Spinal cord (tissue), 10 donors: Measurements from ENCODE around the gene STXBP6. TPM values are rescaled to one million over a fixed set of nuclear protein-coding genes. Genes with fewer than 3 reads are reported as not detected.

Experiments
- DNase-seq, 6 donors: peaks; one replicate each; pipeline versions ENCODE4 v3.0.0 to v3.0.0-alpha.2; 2013 to 2015; ENCODE audit warnings: low spot score in 6 of 6, low read depth in 4 of 6
- H3K27ac ChIP-seq: one replicate; pipeline ENCODE4 v1.5.1; 2013; ENCODE audit warnings: low read depth, low read length, control low read depth
- H3K27me3 ChIP-seq: one replicate; pipeline ENCODE4 v1.6.1; 2013; ENCODE audit warnings: low read length; ENCODE audit not compliant: control insufficient read depth, insufficient read depth
- H3K36me3 ChIP-seq: one replicate; pipeline ENCODE4 v1.6.1; 2013; ENCODE audit warnings: low read length; ENCODE audit not compliant: control insufficient read depth, insufficient read depth
- H3K4me1 ChIP-seq: one replicate; pipeline ENCODE4 v1.6.1; 2013; ENCODE audit warnings: low read length; ENCODE audit not compliant: control insufficient read depth, insufficient read depth
- H3K4me3 ChIP-seq: one replicate; pipeline ENCODE4 v1.5.1; 2013; ENCODE audit warnings: low read depth, low read length, control low read depth
- H3K9me3 ChIP-seq: one replicate; pipeline ENCODE4 v1.6.1; 2013; ENCODE audit warnings: low read length; ENCODE audit not compliant: control insufficient read depth, insufficient read depth
- WGBS: methylation state at CpG from one replicate; pipeline ENCODE4 v1.1.5; 2013; ENCODE audit warnings: missing lambda C conversion rate; ENCODE audit not compliant: insufficient coverage; 5-methylcytosine and 5-hydroxymethylcytosine counted together
- long read RNA-seq, 4 donors: transcript quantifications; one replicate each; lab custom pipeline, GENCODE V29; 2026
- polyA plus RNA-seq, 2 donors: library from polyadenylated mRNA; unstranded; fragments of 120-200 nt; gene quantifications; one replicate each; pipeline ENCODE4 v1.2.1, GENCODE V29; 2013; ENCODE audit not compliant: insufficient read length in 2 of 2
- total RNA-seq, 2 donors: library from RNA; depleted of rRNA in 1 of 2; stranded (reverse); fragments of 120-200 nt in 1 of 2; fragments of >200 nt in 1 of 2; gene quantifications; one replicate each; pipeline versions ENCODE4 v1.2.3 to v1.2.4, GENCODE V29; 2013 to 2014
- donor health status: healthy.

STXBP6 gene
- total RNA-seq (10 to 100 TPM; 42.9 to 49.3 TPM), polyA plus RNA-seq (10 to 100 TPM; 24.5 to 30.9 TPM)
- long read RNA-seq, donor 1, full-length matches to known transcripts: 13 of 13 reads
- long read RNA-seq, donor 1, partial matches to known transcripts: 0 of 13 reads
- long read RNA-seq, donor 1, other reads (novel, unspliced or antisense): 0 of 13 reads
- long read RNA-seq, donor 2, full-length matches to known transcripts: 2 of 2 reads
- long read RNA-seq, donor 2, partial matches to known transcripts: 0 of 2 reads
- long read RNA-seq, donor 2, other reads (novel, unspliced or antisense): 0 of 2 reads
- long read RNA-seq, donor 3, full-length matches to known transcripts: 11 of 11 reads
- long read RNA-seq, donor 3, partial matches to known transcripts: 0 of 11 reads
- long read RNA-seq, donor 3, other reads (novel, unspliced or antisense): 0 of 11 reads
- long read RNA-seq, donor 4, full-length matches to known transcripts: 21 of 21 reads
- long read RNA-seq, donor 4, partial matches to known transcripts: 0 of 21 reads
- long read RNA-seq, donor 4, other reads (novel, unspliced or antisense): 0 of 21 reads

DNA sequence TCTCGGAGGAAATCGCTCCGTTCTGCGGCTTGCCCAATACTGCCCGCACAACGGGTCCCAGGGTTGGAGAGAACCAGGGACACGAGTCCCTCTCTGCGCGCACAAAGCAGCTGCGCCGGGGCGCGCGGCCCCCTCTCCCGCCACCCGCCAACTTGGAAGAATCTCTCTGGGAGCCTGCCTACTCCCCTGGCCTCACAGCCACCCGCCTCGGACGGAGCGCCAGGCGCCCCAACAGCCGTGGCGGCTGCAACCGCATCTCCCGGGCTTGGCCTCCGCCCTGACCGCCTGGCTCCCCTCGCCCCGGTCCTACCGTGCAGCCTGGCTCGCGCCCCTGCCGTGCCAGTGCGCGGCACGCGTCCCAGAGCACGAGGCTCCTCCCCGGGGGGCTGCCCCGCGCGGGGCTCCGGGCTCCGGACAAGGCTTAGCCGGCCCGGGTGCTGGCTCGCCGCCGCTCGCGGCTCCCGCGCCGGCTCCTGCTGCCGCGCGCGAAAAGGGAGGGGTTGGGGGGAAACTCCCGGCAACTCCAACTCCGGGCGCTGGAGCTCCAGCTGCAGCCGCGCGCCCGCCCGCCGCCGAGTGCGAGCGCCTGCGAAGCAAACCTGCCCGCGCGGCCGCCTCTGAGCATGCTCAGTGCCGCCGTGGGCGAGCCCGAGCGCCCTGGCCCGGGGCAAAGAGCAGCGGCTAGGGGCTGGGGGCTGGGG, at the start of gene STXBP6:
STXBP6 (minus strand) TSS at position 580 of the 701 bp plus-strand sequence. CDS start 75,329 bp downstream, outside the sequence.
- DNase-seq: peak in 5 of 6 donors; percentile 31 to 90 (median 57)
- H3K4me1 ChIP-seq: peaks cover 12% of the 10 kb centered on the region

DNA sequence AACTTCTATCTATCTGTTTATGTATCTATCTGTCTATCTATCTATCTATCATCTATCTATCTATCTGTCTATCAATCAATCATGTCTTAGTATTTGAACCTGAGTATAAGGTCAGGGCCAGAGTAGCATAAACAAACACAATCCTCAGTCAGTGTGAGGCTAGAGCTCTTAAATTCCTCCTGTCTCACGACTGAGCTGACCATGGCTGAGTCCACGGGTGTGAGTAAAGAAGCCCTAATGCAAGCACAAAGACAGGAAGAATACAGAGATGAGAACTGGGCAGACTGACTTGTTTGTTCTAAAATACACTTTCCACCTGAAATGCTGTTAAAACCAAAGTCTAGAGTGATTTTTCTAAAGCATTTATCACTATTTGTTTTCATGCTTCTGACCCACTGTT, 47.2 kb upstream of the STXBP6 start:
- Histone ChIP-seq H3K4me3 (no peak overlapping the region), H3K27me3 (no peaks in the 10 kb centered on the region), H3K36me3 (no peaks in the 10 kb centered on the region), H3K4me1 (no peaks in the 10 kb centered on the region), H3K27ac (no peak overlapping the region), H3K9me3 (no peaks in the 10 kb centered on the region)
- WGBS: 56% methylated on average over 2 of the region's 2 CpGs
- no peak for DNase-seq

More for the DNA sequence above, at the start of gene STXBP6:
- Histone ChIP-seq H3K36me3 (no peaks in the 10 kb centered on the region), H3K9me3 (no peaks in the 10 kb centered on the region), H3K27ac (peak within 1 kb of the TSS; percentile 74), H3K4me3 (peak within 1 kb of the TSS; percentile 63), H3K27me3 (peaks cover 27% of the 10 kb centered on the region)
- WGBS: 0% methylated on average over 82 of the region's 82 CpGs

DNA sequence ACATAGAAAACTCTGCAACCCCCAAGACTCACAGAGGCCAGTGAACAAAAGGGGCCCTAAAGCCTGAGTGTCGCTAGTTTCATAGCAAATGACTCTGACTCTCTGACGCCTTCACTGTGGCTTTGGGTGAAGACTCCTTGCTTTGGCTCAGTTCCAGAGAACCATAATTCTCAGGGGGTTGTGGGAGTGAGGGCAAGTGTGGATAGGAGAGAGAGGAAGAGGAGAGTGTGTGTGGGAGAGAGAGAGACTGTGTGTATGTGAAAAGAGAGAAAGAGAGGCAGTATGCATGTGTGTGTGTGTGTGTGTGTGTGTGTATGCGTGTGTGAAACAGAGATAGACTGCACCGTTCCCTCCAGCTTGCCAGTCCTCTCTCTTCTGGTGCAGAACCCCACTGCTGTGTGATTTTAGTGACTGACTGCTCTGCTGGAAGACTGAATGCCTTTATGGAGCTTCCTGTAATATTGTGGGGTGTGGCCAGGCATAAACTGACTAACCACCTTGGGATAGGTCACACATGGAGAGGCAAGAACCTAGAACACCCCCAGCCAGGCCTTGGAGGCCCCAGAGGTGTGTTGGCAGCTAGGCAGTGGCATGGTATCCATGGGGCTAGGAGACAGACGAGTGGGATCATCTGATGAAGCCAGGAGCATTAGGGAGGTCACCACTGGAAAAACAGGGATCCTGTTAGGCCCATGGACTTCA, 45.9 kb upstream of the STXBP6 start:
- H3K27ac ChIP-seq: no peak overlapping the region
- H3K4me1 ChIP-seq: no peaks in the 10 kb centered on the region
- no peaks in the 10 kb centered on the region for H3K9me3 ChIP-seq
- H3K36me3 ChIP-seq: no peaks in the 10 kb centered on the region
- 71% methylated on average over 5 of the region's 5 CpGs for WGBS
- no peak overlapping the region for H3K4me3 ChIP-seq
- H3K27me3 ChIP-seq: no peaks in the 10 kb centered on the region
- DNase-seq: peak in 2 of 6 donors; percentile 4 to 25

DNA sequence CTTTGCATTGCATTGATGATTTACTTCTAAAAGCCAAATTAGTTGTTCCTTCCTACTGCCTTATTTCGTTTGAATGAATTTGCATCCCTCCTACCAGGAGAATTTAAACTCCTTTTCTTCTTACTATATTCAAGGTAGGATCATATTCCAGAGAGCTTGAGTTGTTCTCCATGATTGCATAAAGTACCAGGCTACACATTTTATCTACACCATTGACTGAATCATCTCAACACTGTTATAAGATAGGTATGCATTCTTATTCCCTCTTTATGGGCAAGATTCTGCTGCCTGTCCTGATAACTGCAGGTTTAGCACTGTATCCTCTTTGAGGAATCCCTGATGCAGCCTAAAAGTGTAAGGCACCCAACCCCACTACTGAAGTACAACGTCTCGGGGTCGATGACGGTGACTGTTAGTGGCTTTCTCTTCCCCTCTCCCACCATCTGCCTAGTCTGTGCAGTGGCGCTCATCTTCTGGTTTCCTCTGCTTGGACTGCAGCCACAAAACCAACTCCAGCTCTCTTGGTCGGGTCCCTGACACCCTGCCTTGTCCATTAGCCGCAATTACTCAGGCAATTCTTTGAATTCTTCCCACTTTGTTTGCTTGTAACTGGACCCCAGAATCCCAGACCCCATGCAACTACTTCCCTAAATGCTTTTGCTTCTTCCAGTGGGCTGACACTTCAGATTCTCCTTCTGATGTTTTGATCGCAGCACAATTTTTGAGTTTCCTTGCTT, 44.4 kb upstream of the STXBP6 start:
- no peaks in the 10 kb centered on the region for H3K9me3 ChIP-seq
- no peak overlapping the region for H3K4me3 ChIP-seq
- H3K4me1 ChIP-seq: no peaks in the 10 kb centered on the region
- no peaks in the 10 kb centered on the region for H3K27me3 ChIP-seq
- H3K36me3 ChIP-seq: no peaks in the 10 kb centered on the region
- 87% methylated on average over 8 of the region's 9 CpGs for WGBS
- DNase-seq: no peak
- H3K27ac ChIP-seq: no peak overlapping the region

DNA sequence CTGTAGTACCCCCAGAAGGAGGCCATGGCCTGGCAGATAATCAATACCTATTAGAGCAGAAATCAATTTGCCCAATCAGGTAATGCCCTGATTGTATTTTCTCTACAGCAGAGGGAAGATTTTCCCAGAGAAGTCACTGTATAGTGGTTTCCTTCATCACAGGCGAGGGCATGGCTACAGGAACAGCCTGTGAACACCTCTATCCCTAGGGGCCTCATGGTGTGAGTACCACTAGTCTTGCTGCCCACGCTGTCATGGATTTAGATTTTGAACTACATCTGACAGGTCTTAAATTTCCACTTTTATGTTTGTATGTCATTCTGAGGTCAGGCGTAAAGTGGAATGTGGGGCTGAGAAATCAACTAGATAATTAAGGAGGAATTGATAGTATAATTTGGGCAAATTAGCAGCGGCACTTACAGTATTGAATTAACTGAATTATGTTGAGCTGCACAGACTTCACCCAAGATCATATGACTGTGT, 42.4 kb upstream of the STXBP6 start:
- H3K4me3 ChIP-seq: no peak overlapping the region
- H3K4me1 ChIP-seq: no peaks in the 10 kb centered on the region
- H3K9me3 ChIP-seq: no peaks in the 10 kb centered on the region
- no peaks in the 10 kb centered on the region for H3K36me3 ChIP-seq
- 100% methylated on average over 1 of the region's 4 CpGs for WGBS
- H3K27me3 ChIP-seq: no peaks in the 10 kb centered on the region
- no peak for DNase-seq
- no peak overlapping the region for H3K27ac ChIP-seq

DNA sequence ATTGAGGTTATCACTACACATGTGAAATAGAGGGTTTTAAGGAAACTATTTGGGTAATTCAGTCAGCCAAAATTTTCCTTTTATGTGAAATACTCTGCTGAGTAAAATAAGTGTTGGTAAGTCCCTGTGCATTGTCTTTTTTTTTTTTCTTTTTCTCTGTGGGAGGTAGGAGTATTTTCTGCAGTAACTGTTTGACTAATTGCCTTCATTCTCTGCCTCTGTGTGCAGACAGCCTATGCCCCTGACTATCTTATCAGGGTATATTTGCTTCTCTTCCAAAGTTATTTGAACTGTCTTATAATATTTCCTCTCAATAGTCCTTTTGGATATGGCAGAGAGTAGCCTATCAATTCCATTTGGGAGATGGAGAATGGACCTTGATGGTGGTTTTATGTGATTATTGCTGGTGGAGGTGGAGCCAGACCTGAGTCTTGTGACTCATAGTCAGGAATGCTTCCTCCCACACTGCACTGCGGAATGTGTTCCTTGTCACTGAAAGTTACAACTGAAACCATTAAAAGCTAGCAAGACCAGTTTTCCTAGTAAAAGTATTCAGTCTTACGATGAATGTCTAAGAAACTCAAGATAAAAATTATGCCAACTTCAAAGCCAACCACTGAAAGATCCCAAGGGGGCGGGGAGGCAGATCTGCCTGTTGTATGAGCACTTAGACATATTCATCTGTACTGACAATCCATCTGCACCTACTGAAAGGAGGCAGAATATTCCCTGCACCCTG, 40.9 kb upstream of the STXBP6 start:
- no peak overlapping the region for H3K4me3 ChIP-seq
- H3K27me3 ChIP-seq: no peaks in the 10 kb centered on the region
- 100% methylated on average over 2 of the region's 3 CpGs for WGBS
- no peaks in the 10 kb centered on the region for H3K4me1 ChIP-seq
- H3K9me3 ChIP-seq: no peaks in the 10 kb centered on the region
- no peak overlapping the region for H3K27ac ChIP-seq
- no peaks in the 10 kb centered on the region for H3K36me3 ChIP-seq
- DNase-seq: no peak

DNA sequence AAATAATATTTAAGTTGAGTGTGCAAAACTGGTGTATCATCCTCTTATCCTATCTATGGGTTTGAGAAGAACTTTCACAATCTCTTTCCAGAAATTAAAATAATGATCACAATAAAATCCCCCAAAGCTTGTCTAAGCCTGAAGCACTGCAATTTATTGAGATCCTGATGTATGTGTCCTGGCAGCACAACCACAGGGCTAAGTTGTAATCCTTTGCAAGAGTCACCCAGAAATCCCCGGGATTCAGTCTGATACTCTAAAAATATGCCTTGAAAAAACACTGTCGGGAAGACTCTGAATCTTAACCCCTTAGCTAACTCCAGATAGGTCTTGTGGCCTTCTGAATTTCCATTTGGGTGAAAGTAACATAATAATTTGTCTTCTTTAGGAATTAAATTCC, 40.3 kb upstream of the STXBP6 start:
- no peaks in the 10 kb centered on the region for H3K9me3 ChIP-seq
- H3K36me3 ChIP-seq: no peaks in the 10 kb centered on the region
- H3K27ac ChIP-seq: no peak overlapping the region
- H3K4me1 ChIP-seq: no peaks in the 10 kb centered on the region
- no peak for DNase-seq
- H3K4me3 ChIP-seq: no peak overlapping the region
- WGBS: no CpG with 5 or more reads among the region's 2 CpGs
- no peaks in the 10 kb centered on the region for H3K27me3 ChIP-seq

DNA sequence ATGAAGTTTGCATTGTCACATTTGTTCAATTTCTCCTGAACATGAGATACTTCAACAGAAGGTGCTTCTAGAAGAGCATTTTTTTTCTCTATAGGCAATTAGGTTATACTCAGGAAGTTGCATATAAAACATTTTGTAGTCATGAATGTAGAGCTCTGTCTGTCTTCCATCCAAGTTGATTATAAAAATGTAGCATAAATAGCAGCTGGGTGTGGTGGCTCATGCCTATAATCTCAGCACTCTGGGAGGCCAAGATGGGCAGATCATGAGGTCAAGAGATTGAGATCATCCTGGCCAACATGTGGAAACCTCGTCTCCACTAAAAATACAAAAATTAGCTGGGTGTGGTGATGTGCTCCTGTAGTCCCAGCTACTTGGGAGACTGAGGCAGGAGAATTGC, 39.5 kb upstream of the STXBP6 start:
- no CpG with 5 or more reads among the region's 1 CpG for WGBS
- H3K36me3 ChIP-seq: no peaks in the 10 kb centered on the region

More for the DNA sequence above, 39.5 kb upstream of the STXBP6 start:
- Histone ChIP-seq H3K9me3 (no peaks in the 10 kb centered on the region), H3K4me1 (no peaks in the 10 kb centered on the region), H3K27ac (no peak overlapping the region), H3K4me3 (no peak overlapping the region), H3K27me3 (no peaks in the 10 kb centered on the region)
- no peak for DNase-seq
